ENCODE data around the gene ZMPSTE24.
"Not testable (repeated sequence)": the region's sequence is repeated elsewhere in the genome, so short reads cannot be mapped to it uniquely, and the experiment has no call there.

Gene ZMPSTE24

GRCh38 chr1:40257688-40258444, at the start of gene ZMPSTE24:
ZMPSTE24 (plus strand) TSS chr1:40258236; CDS start chr1:40258272, 36 bp downstream.
- TF ChIP-seq CTCF (IDR thresholded peaks at IDR 0.05; ENCODE audit: low read length, missing control alignments): no peak
- DNase-seq (ENCODE audit: low read depth): peak; percentile 99
- peak within 1 kb of the TSS; percentile 99 for H3K4me3 ChIP-seq (replicated peaks; ENCODE audit: low read depth, low read length)

GRCh38 chr1:40210511-40211204, 47.4 kb upstream of the ZMPSTE24 start:
- DNase-seq (ENCODE audit: low read depth): no peak
- TF ChIP-seq CTCF (IDR thresholded peaks at IDR 0.05; ENCODE audit: low read length, missing control alignments): no peak
- H3K4me3 ChIP-seq (replicated peaks; ENCODE audit: low read depth, low read length): no peak overlapping the region

GRCh38 chr1:40218333-40218732, 39.7 kb upstream of the ZMPSTE24 start:
- H3K4me3 ChIP-seq (replicated peaks; ENCODE audit: low read depth, low read length): no peak overlapping the region
- no peak for TF ChIP-seq CTCF (IDR thresholded peaks at IDR 0.05; ENCODE audit: low read length, missing control alignments)
- DNase-seq (ENCODE audit: low read depth): no peak

GRCh38 chr1:40221471-40221905, 36.5 kb upstream of the ZMPSTE24 start:
- not testable (repeated sequence) for DNase-seq (ENCODE audit: low read depth); H3K4me3 ChIP-seq (replicated peaks; ENCODE audit: low read depth, low read length)

GRCh38 chr1:40221977-40222772, 35.9 kb upstream of the ZMPSTE24 start:
- no peak for DNase-seq (ENCODE audit: low read depth)
- H3K4me3 ChIP-seq (replicated peaks; ENCODE audit: low read depth, low read length): no peak overlapping the region
- no peak for TF ChIP-seq CTCF (IDR thresholded peaks at IDR 0.05; ENCODE audit: low read length, missing control alignments)

GRCh38 chr1:40224040-40224439, 34.0 kb upstream of the ZMPSTE24 start:
- H3K4me3 ChIP-seq (replicated peaks; ENCODE audit: low read depth, low read length): no peak overlapping the region
- DNase-seq (ENCODE audit: low read depth): no peak
- TF ChIP-seq CTCF (IDR thresholded peaks at IDR 0.05; ENCODE audit: low read length, missing control alignments): no peak

GRCh38 chr1:40226192-40226591, 31.8 kb upstream of the ZMPSTE24 start:
- no peak for DNase-seq (ENCODE audit: low read depth)
- no peak for TF ChIP-seq CTCF (IDR thresholded peaks at IDR 0.05; ENCODE audit: low read length, missing control alignments)
- no peak overlapping the region for H3K4me3 ChIP-seq (replicated peaks; ENCODE audit: low read depth, low read length)

All from fibroblast of pulmonary artery (primary cell).